Sigmoid colon (tissue), 7 donors: ENCODE data around the gene MAP3K14. TPM values are rescaled to one million over a fixed set of nuclear protein-coding genes. Genes with fewer than 3 reads are reported as not detected.

Source experiments
- DNase-seq: peaks from one replicate; pipeline ENCODE4 v3.0.0-alpha.2; 2019
- H3K27ac ChIP-seq, 4 donors: fragments of 200-600 bp; sonication (generic); one replicate each; pipeline ENCODE4 v1.5.1; 2016 to 2019; ENCODE audit warnings: mild to moderate bottlenecking in 1 of 4
- H3K27me3 ChIP-seq, 3 donors: fragments of 200-600 bp; sonication (generic); one replicate each; pipeline ENCODE4 v1.5.1; 2019; ENCODE audit warnings: mild to moderate bottlenecking in 1 of 3
- H3K36me3 ChIP-seq, 4 donors: fragments of 200-600 bp; sonication (generic); one replicate each; pipeline ENCODE4 v1.5.1; 2016 to 2019
- H3K4me1 ChIP-seq, 4 donors: fragments of 200-600 bp; sonication (generic); one replicate each; pipeline ENCODE4 v1.5.1; 2017 to 2019
- H3K4me3 ChIP-seq, 4 donors: fragments of 200-600 bp; sonication (generic); one replicate each; pipeline ENCODE4 v1.5.1; 2017 to 2019; ENCODE audit warnings: mild to moderate bottlenecking in 2 of 4, moderate library complexity in 1 of 4
- H3K9me3 ChIP-seq, 4 donors: fragments of 200-600 bp in 3 of 4; sonication (generic) in 3 of 4; one replicate each; pipeline versions ENCODE4 v1.5.1 to v1.6.1; 2013 to 2019
- CTCF ChIP-seq, 4 experiments: fragments of 450-650 bp in 3 of 4; fragments of 200-600 bp in 1 of 4; IDR thresholded peaks; one replicate each; pipeline ENCODE4 v1.5.1; 2016 to 2019; ENCODE audit warnings: antibody characterized with exemption in 4 of 4, mild to moderate bottlenecking in 3 of 4, moderate library complexity in 2 of 4
- EP300 ChIP-seq, 4 donors: sonication (generic); formaldehyde crosslinking; IDR thresholded peaks; one replicate each; pipeline ENCODE4 v1.6.1; 2017; ENCODE audit warnings: antibody characterized with exemption in 4 of 4
- POLR2A ChIP-seq, 2 donors: fragments of 450-650 bp; IDR thresholded peaks; one replicate each; pipeline ENCODE4 v1.6.1; 2016; ENCODE audit warnings: antibody characterized with exemption in 2 of 2, mild to moderate bottlenecking in 2 of 2, moderate library complexity in 2 of 2
- POLR2AphosphoS5 ChIP-seq, 4 donors: sonication (generic); formaldehyde crosslinking; IDR thresholded peaks; one replicate each; pipeline ENCODE4 v1.6.1; 2017; ENCODE audit warnings: antibody characterized with exemption in 4 of 4
- WGBS, 2 donors: extraction: QIAGEN DNeasy Blood & Tissue Kit; methylation state at CpG; one replicate each; pipeline ENCODE4 v1.1.7; 2013; 5-methylcytosine and 5-hydroxymethylcytosine counted together
- intact Hi-C: fragments of 100-400 bp; cut with DNase I; formaldehyde crosslinking; loops from one replicate; pipeline ENCODE4 v1.15.1; 2023
- polyA plus RNA-seq, 3 donors: library from polyadenylated mRNA; stranded (reverse); fragments of 200-250 nt; gene quantifications; one replicate each; pipeline ENCODE4 v1.2.3, GENCODE V29; 2013
- total RNA-seq, 4 donors: library from RNA; depleted of rRNA; stranded (reverse); fragments of >200 nt; gene quantifications; one replicate each; pipeline ENCODE4 v1.1.0, GENCODE V29; 2016
- donor health status: healthy with polysubstance abuse.
- donor health status: Bipolar disorder and iron deficiency.
- donor health status: healthy.

Gene MAP3K14
- total and polyA plus RNA-seq, 7 donors = 7.2 to 28.5 (median 11.1) TPM

DNA sequence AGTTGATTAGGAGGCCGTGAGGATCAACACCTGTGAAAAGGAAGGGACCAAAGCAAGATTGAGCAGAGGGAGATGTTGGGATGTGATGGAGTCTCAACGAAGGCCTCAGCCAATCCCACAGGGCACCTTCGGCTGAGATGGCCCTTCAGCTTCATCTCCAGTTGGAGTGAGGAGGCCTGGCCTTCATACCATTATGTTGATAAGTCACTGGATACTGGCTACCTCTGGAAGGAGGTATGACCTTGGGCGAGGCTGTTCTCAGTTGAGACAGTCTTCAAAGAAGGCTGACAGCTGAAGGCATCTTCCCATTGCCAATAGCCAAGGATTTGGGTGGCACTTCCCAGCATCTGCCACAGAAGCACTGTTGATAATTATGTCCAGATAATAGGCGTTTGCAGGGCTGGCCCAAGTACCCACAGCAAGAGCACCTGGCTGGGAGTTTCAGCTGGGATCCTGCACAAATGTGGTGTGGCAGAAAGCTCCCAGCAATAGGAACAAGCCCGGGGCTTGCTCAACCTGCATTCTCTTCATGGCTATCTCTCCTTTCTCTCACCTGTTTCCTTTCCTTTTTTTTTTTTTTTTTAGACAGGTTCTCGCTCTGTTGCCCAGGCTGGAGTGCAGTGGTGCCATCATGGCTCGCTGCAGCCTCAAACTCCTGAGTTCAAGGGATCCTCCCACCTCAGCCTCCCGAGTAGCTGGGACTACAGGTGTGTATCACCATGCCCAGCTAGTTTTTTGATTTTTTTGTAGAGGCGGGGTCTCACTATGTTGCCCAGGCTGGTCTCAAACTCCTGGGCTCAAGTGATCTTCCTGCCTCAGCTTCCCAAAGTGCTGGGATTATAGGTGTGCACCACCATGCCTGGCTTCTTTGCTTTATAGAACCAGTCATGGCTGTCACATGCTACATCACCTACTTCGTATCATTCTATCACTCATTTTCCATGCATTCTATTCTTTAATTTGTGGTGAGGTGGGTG lies 18.2 kb upstream of the MAP3K14 start:
- WGBS, 2 donors = 88 to 93% methylated on average over 11 of the region's 11 CpGs
- no peak overlapping the region for H3K27ac ChIP-seq
- H3K9me3 ChIP-seq = no peaks in the 10 kb centered on the region
- no peaks in the 10 kb centered on the region for H3K27me3 ChIP-seq
- intact Hi-C loops = no loop called here
- peaks cover 0 to 6% (median 0%) of the 10 kb centered on the region in 4 donors for H3K4me1 ChIP-seq
- no peak for TF ChIP-seq EP300 (IDR thresholded peaks at IDR 0.05)
- TF ChIP-seq POLR2AphosphoS5 (IDR thresholded peaks at IDR 0.05) = no peak
- no peak for TF ChIP-seq CTCF (IDR thresholded peaks at IDR 0.05)
- TF ChIP-seq POLR2A (IDR thresholded peaks at IDR 0.05) = no peak
- H3K4me3 ChIP-seq = no peak overlapping the region
- no peaks in the 10 kb centered on the region for H3K36me3 ChIP-seq
- peak; percentile 34 for DNase-seq

DNA sequence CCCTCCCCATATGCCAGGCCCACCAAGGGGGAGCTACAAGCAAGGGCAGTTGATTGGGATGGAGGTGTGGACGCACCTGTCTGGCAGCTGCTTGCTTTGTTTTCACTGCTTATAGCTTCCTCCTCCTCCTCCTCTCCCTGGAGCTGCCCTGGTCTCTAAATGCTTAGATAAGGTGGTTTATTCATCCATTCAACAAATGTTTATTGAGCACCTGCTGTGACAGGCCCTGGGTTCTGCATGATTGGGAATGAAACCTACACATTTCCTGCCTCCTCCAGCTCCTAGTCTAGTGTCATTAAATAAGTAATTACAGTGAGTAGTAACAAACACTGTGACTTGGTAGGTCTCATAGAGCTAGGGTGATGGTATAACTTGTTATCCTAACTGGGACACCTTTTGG lies 17.4 kb upstream of the MAP3K14 start:
- 21 to 59% methylated on average over 1 of the region's 1 CpG for WGBS, 2 donors
- no peaks in the 10 kb centered on the region for H3K27me3 ChIP-seq
- no peak overlapping the region for H3K27ac ChIP-seq
- TF ChIP-seq CTCF (IDR thresholded peaks at IDR 0.05) = no peak
- no peak for TF ChIP-seq POLR2A (IDR thresholded peaks at IDR 0.05)
- no peak for TF ChIP-seq POLR2AphosphoS5 (IDR thresholded peaks at IDR 0.05)
- TF ChIP-seq EP300 (IDR thresholded peaks at IDR 0.05) = no peak
- intact Hi-C loops = no loop called here
- peak; percentile 40 for DNase-seq
- no peaks in the 10 kb centered on the region for H3K36me3 ChIP-seq
- H3K9me3 ChIP-seq = no peaks in the 10 kb centered on the region
- no peak overlapping the region for H3K4me3 ChIP-seq
- peaks cover 0 to 6% (median 0%) of the 10 kb centered on the region in 4 donors for H3K4me1 ChIP-seq

GRCh38 chr17:45333702-45334092 lies 16.9 kb upstream of the MAP3K14 start:
- intact Hi-C loops = no loop called here
- no peak for TF ChIP-seq POLR2A (IDR thresholded peaks at IDR 0.05)
- TF ChIP-seq CTCF (IDR thresholded peaks at IDR 0.05) = no peak
- TF ChIP-seq POLR2AphosphoS5 (IDR thresholded peaks at IDR 0.05) = no peak
- no peak for TF ChIP-seq EP300 (IDR thresholded peaks at IDR 0.05)
- peak; percentile 54 for DNase-seq
- H3K36me3 ChIP-seq = no peaks in the 10 kb centered on the region
- no peak overlapping the region for H3K27ac ChIP-seq
- H3K27me3 ChIP-seq = no peaks in the 10 kb centered on the region
- no peaks in the 10 kb centered on the region for H3K9me3 ChIP-seq
- 84 to 91% methylated on average over 4 of the region's 4 CpGs for WGBS, 2 donors
- H3K4me3 ChIP-seq = no peak overlapping the region
- H3K4me1 ChIP-seq = peaks cover 0 to 6% (median 0%) of the 10 kb centered on the region in 4 donors

- Histone ChIP-seq H3K27ac (peak overlapping the region in 1 of 4 donors; percentile 17), H3K36me3 (no peaks in the 10 kb centered on the region), H3K4me1 (peaks cover 0 to 6% (median 0%) of the 10 kb centered on the region in 4 donors), H3K27me3 (no peaks in the 10 kb centered on the region), H3K4me3 (no peak overlapping the region), H3K9me3 (no peaks in the 10 kb centered on the region)
- 54 to 76% methylated on average over 4 of the region's 4 CpGs for WGBS, 2 donors
- peak; percentile 41 for DNase-seq
- intact Hi-C loops = no loop called here
- TF ChIP-seq POLR2AphosphoS5 (IDR thresholded peaks at IDR 0.05) = no peak
- no peak for TF ChIP-seq POLR2A (IDR thresholded peaks at IDR 0.05)
- TF ChIP-seq CTCF (IDR thresholded peaks at IDR 0.05) = no peak
Measured at GRCh38 chr17:45332989-45333701, 16.3 kb upstream of the MAP3K14 start.
